Right ventricle myocardium inferior (tissue), 1 donor: Measurements from ENCODE around the gene ODAD3. TPM values are rescaled to one million over a fixed set of nuclear protein-coding genes. Genes with fewer than 3 reads are reported as not detected.
"Not testable (repeated sequence)": the region's sequence is repeated elsewhere in the genome, so short reads cannot be mapped to it uniquely, and the experiment has no call there.

Experiments used
- ATAC-seq: fragments of 200-7000 bp; cut with Tn5 transposase; one replicate; pipeline ENCODE4 v1.9.1; 2020; ENCODE audit warnings: mild to moderate bottlenecking, moderate library complexity
- DNase-seq: peaks from one replicate; pipeline ENCODE4 v3.0.0; 2021; ENCODE audit errors: missing footprints
- intact Hi-C: fragments of 100-400 bp; cut with DNase I; formaldehyde crosslinking; loops from one replicate; pipeline ENCODE4 v1.11.0; 2022
- total RNA-seq: library from RNA; stranded (reverse); fragmentation: NEBNext Ultra II Directional; extraction: Animal tissue kit (Norgen Biotek cat#: 25700); gene quantifications from one replicate; pipeline ENCODE4 v1.2.1, GENCODE V29; 2021
- donor health status: DM: no; HTN: yes; CAD: no; lungs with severe emphysema.

Gene ODAD3
- total RNA-seq, 1 donor from 2014 or later: 0.68 TPM

DNA sequence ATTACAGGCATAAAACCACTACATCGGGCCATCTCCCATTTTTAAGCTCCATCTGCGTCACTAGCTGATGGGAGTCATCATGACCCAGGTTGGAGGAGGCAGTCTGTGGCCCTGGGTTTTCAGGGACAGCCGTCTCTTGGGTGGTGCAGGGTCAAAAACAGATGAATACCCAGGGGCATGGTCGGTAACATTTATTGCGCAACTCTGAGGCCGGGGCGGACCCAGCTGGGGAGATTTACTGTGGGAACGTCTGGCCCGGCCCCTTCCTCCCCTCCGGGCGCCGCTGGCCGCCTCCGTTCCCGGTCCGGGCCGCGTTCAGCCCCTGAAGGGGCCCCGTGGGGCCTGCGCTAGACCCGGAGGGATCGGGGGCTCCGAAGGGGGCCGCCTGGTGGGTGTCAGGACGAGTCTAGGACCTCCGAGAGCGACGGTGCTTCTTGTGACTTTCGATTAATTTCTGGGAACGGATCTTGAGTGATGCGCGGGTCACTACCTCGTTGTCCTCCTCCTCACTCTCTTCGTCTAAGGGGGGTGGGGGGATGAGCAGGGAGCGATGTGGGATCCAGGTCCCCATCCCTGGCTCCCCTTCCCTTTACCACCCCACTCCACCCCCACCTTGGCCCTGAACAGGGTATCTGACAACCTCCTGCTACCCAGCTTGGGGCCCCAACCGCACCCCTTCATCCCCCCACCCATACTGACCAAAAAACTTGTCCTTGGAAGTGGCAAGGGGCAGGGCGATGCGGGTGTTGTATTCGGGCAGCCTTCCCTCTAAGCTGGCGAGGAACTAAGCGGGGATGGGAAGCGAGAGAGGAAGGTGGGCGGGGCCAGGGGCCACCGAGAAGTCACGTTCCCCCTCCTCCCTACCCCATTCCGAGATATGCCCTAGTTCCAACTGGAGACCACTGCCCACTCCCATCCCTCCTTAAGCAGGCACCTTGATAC lies 14.2 kb downstream of the ODAD3 start:
- DNase-seq (peak; percentile 75), ATAC-seq (peak; percentile 75)
- intact Hi-C loops: no loop called here

- DNase-seq: peak; percentile 75
- intact Hi-C loops: no loop called here
These were observed 16.1 kb downstream of the ODAD3 start, which contains the start of gene RGL3 for GRCh38 chr19:11418549-11419506. Gene RGL3, minus strand, starts transcription at chr19:11419314. Its CDS starts 36 bp downstream, at chr19:11419278.

DNA sequence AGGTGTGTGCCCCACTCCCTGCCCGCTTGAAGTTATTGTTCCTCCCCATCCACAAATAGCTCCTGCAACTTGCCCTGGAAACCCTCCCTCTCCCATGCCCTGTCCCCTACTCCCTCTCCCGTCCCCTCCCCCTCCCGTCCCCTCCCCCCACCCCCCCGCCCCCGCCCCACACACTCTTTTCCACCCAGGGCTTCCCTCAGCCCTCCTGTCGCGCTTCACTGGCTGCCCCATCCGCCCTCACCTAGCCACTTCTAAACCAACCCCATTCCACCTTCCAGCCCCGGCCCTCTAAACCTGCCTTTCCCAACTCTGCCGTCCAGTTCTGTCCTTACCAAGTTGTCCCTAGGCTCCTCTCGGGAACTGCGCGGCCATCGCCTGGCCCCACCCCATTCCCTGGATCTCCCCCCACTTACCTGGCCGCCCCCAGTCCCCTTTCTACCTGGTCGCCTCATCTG lies 16.8 kb downstream of the ODAD3 start:
- DNase-seq (no peak), ATAC-seq (no peak)
- intact Hi-C loops: no loop called here

More at GRCh38 chr19:11418549-11419506, 16.1 kb downstream of the ODAD3 start, which contains the start of gene RGL3:
- ATAC-seq: peak; percentile 51

- ATAC-seq (no peak), DNase-seq (no peak)
- intact Hi-C loops: no loop called here
These were observed 18.4 kb downstream of the ODAD3 start for GRCh38 chr19:11416346-11417052.

DNA sequence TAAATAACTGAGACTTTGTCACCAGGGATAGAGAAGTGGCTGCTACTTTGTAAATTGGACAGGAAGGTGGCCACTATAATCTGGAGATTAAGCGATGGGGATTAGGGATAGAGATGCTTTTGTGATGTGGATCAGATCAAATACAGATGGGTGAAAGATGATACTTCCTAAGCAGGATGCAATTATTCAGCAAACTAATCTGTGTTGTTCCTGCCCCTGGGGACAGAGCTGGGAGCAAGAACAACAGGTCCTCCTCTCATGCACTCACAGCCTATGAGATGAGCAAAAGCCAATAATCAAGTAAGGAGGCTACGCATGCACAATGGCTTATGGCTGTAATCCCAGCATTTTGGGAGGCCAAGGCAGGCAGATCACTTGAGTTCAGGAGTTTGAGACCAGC lies 20.4 kb downstream of the ODAD3 start:
- intact Hi-C loops: no loop called here
- ATAC-seq (no peak), DNase-seq (no peak)

DNA sequence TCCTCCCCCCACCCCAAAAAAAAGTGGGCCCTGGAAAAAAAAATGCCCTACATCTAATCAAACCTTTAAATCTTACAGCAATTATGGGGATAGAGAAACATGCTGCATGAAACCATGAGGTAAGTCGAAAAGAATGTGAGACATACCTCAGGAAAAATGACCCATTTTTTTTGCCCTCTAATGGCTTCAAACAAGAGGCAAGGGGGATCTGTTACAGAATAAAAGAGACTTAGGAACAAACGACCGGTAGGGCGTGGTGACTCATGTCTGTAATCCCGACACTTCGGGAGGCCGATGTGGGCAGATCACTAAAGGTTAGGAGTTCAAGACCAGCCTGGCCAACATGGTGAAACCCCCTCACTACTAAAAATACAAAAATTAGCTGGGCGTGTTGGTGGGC lies 24.2 kb downstream of the ODAD3 start:
- ATAC-seq: no peak
- DNase-seq: no peak
- intact Hi-C loops: no loop called here

DNA sequence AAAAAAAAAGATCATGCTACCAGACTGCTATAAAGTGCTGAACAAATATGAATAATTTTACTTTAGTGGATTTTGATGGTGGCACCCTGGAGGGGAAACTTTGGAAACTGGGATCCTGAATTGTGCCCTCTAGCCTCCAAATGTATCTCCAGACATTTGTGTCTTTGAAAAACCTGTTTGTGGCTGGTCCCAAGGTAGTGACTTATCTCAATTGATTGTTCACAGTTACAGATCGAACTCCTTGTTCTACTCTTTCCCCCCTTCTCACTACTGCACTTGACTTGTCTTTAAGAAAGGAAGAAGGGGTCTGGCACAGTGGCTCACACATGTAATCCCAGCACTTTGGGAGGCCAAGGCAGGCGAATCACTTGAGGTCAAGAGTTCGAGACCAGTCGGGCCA lies 26.3 kb downstream of the ODAD3 start:
- ATAC-seq (no peak), DNase-seq (no peak)
- intact Hi-C loops: no loop called here

GRCh38 chr19:11406703-11407236 lies 28.2 kb downstream of the ODAD3 start:
- DNase-seq, intact Hi-C loops: not testable (repeated sequence)
- ATAC-seq: peak; percentile 14

GRCh38 chr19:11405846-11406643 lies 28.9 kb downstream of the ODAD3 start:
- DNase-seq: no peak
- peak; percentile 70 for ATAC-seq
- intact Hi-C loops: no loop called here

DNA sequence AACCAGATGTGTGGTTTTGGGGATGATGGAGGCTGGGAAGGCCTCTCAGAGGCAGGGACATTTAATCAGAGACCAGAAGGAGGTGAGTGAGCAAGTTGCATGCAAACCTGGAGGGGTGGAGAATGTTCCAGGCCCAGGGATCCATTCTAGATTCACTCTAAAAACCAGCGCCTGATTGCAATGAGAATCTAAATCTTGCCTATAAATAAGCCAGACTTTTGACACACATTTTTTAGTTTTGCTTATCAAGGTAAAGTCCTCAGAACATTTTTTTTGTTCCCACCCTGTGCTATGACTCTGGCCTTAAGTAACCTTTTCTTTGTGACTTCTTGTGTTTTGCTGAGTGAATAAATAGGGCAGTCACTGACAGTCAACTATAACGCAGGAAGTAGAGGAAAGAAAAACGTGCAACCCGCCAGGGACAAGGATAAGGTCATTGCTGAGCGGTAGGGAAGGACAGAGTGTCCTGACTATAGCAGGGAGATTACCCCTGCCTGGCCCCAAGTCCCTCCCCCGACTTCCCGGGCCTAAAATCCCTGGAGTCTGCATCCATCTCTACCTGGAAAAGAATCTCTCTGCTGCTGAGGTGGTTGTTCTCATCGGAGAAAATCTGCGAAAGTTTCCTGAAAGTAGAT lies 30.2 kb downstream of the ODAD3 start:
- DNase-seq (no peak), ATAC-seq (peak; percentile 54)
- intact Hi-C loops: no loop called here

DNA sequence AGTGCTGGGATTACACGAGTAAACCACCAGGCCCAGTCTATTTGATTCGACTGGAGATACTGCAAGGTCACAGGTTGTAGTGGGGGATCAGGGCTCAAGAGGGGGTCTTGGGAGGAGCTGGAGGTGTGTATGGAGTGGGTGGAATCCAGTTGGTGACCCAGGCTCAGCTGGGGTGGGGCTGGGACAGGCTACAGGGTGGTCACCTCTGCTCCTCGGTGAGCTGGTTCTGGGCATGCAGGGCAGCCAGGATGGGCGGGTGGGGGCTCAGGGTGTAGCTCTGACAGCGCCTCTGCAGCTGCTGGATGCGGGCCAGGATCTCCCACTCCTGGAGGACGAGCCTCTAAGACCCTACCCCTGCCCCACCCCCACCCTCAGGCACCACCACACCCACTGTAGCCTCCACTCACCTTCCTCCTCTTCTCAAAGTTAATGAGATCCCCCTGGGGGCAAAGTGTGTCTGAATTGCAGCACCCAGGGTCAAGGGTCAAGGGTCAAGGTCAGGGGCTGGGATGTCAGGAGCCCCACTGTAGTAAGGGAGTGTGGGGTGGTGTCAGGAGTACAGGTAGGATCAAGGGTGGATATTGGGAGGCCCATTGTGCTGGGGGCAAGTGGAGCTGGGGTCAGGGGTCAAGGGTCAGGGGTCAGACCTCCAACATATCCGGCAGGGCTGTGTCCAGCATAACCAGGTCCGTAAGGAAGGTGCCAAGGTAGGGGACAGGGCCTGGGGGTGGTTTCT lies 32.9 kb downstream of the ODAD3 start:
- no peak for DNase-seq
- ATAC-seq: no peak
- intact Hi-C loops: no loop called here

GRCh38 chr19:11400798-11401197 lies 34.1 kb downstream of the ODAD3 start:
- DNase-seq: no peak
- intact Hi-C loops: no loop called here
- no peak for ATAC-seq

DNA sequence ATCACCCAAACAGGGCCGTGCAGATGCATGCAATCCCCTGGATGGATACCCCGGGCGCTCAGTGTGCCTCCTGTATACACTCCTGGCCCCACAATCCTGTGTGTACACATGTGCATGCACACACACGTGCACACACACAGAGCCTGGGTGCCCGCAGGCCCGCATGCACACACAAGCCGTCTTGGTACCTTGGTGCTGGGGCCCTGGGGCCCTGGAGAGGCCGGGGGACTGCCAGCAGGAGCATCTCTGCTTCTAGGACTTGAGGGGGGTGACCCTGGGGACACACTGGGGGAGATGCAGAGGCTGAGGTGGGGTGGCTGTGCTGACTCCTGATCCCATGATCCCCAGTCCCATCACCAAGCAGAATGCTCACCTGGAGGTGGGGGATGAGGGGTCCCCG lies 35.3 kb downstream of the ODAD3 start:
- no peak for ATAC-seq
- intact Hi-C loops: no loop called here
- no peak for DNase-seq

- no peak for ATAC-seq
- intact Hi-C loops: no loop called here
- DNase-seq: no peak
These were observed 37.8 kb downstream of the ODAD3 start for GRCh38 chr19:11397089-11397610.

DNA sequence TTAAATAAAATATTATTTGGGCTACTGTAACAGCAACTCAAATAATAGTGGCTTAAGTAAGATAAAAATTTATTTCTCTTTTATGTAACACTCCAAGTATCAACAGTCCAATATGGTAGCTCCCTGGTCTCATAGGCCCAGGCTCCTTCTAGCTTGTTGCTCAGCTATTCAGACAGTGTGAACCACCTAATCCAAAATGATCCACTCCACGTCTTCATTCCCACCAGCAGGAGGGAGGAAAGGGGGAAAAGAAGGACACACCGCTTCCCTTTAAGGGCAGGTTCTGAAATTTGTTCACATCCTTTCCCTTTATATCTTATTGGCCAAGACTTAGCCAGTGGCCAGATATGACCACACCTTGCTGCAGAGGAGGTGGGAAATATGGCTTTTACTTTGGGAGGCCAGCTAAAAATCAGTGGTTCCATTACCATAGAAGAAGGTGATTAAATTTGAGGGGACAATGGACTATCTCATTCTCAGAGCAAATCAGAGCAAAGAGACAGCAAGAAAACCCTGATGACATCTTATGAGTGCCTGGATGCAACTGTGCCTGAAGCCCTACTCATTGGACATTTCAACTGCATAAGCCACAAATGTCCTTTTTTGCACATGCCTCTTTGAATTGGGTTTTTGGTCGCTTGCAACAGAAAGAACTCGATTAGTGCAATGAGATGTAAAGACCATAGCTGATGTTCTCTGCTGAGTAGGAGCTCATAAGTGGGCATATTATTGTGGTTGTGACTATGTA lies 43.8 kb downstream of the ODAD3 start:
- intact Hi-C loops: no loop called here
- ATAC-seq (no peak), DNase-seq (no peak)

DNA sequence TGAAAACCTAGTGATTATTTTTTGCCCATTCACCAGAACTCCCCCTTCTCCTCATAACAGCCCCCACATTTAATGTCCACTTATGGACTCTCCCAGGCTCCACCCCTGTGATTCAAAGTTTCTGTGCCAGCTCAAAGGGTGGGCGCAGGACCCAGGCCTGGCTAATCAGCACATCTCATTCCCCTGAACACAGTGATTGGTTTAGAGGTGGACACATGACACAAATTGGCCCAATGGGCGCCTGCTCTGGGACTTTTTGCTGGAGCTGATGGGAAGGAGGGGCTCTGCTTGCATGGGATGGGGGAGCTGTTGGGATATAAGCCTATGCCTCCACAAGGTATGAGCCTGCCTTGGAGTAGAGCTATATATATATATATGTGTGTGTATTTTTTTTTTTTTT lies 44.6 kb downstream of the ODAD3 start:
- DNase-seq (no peak), ATAC-seq (no peak)
- intact Hi-C loops: no loop called here
